ENCODE data around the gene XCR1.

Gene XCR1

DNA sequence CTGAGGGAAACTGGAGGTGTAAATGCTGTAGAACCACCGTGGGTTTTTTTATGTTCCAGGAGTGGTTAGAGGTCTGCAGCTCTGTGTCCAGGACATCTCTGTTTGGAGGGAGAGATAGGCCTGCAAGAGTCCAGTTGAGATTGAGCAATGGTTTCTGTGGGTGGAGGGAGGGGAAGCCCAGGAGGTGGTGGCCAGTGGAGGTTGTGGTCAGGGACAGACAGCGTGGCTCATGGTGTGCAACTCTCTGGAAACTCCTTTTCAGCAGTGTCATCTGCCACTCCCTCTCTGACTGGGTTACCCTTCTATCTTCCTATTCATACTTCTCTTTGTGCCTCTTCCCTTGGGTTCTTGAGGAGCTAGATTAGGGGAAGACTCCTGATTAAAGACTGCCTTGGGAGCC, 9.6 kb downstream of the XCR1 start:
- H3K27me3 ChIP-seq (ENCODE audit: control insufficient read depth, low read length), result no peaks in the 10 kb centered on the region
- H3K9me2 ChIP-seq (replicated peaks; ENCODE audit: control insufficient read depth, low read length), result no peaks in the 10 kb centered on the region
- no peaks in the 10 kb centered on the region for H3F3A ChIP-seq (ENCODE audit: control insufficient read depth, insufficient read depth)
- H3K27ac ChIP-seq (ENCODE audit: low read depth, low read length), result no peak overlapping the region
- no peaks in the 10 kb centered on the region for H3K79me2 ChIP-seq (ENCODE audit: control insufficient read depth, low read length)
- H4K20me1 ChIP-seq (ENCODE audit: control insufficient read depth, insufficient read depth, low read depth, low read length), result no peaks in the 10 kb centered on the region
- TF ChIP-seq, protein P1, sequence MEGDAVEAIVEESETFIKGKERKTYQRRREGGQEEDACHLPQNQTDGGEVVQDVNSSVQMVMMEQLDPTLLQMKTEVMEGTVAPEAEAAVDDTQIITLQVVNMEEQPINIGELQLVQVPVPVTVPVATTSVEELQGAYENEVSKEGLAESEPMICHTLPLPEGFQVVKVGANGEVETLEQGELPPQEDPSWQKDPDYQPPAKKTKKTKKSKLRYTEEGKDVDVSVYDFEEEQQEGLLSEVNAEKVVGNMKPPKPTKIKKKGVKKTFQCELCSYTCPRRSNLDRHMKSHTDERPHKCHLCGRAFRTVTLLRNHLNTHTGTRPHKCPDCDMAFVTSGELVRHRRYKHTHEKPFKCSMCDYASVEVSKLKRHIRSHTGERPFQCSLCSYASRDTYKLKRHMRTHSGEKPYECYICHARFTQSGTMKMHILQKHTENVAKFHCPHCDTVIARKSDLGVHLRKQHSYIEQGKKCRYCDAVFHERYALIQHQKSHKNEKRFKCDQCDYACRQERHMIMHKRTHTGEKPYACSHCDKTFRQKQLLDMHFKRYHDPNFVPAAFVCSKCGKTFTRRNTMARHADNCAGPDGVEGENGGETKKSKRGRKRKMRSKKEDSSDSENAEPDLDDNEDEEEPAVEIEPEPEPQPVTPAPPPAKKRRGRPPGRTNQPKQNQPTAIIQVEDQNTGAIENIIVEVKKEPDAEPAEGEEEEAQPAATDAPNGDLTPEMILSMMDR (IDR thresholded peaks at IDR 0.05; ENCODE audit: low read depth, low read length, poor library complexity, severe bottlenecking), result no peak
- TF ChIP-seq EZH2phosphoT487 (IDR thresholded peaks at IDR 0.05; ENCODE audit: borderline replicate concordance, low read length), result no peak
- no peaks in the 10 kb centered on the region for H3K4me1 ChIP-seq (ENCODE audit: control insufficient read depth, low read length)
- H3K36me3 ChIP-seq (ENCODE audit: control insufficient read depth, low read length), result no peaks in the 10 kb centered on the region
- no peaks in the 10 kb centered on the region for H3K9me3 ChIP-seq (ENCODE audit: control insufficient read depth, insufficient read depth, low read length)
- H3K4me2 ChIP-seq (ENCODE audit: low read length), result no peak overlapping the region
- no peak overlapping the region for H3K4me3 ChIP-seq (ENCODE audit: low read length)

DNA sequence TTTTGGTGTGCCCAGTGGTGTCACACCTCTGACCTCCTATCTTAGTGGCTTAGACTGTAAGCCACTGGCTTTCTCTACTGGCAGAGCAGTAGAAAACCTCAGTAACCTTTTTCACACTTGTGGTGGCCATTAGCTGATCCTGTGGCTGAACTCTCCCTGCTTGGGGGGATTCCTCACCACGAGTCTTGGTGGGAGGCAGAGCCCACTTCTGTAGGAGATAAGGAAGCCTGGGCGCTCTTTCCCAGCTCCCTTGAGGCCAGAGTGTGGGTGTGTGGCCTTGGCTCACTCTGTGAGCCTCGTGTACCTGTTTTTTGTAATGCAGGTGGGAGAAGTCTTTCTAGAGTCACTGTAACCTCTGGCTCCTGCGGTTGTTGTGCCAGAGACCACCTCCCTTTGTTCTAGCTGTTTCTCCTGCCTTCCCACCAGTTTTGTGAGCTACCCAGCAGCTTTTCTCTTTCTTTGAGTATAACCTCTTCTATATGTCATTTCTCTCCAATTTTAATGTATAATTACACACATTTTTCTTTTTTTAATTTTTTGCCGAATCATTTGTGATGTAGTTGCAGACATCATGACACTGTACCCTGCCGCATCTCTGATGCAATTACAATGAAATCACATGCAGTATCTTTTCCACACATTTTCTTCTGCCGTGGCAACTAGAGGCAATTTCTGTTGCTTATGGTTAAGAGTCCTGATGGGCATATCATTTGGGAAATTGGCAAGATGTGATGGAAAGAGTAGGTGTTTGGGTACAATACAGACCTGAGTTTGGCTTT, 13.8 kb downstream of the XCR1 start:
- Histone ChIP-seq H3K9me2 (replicated peaks; ENCODE audit: control insufficient read depth, low read length) (no peaks in the 10 kb centered on the region), H3K27ac (ENCODE audit: low read depth, low read length) (no peak overlapping the region), H3K9me3 (ENCODE audit: control insufficient read depth, insufficient read depth, low read length) (no peaks in the 10 kb centered on the region), H3K4me2 (ENCODE audit: low read length) (no peak overlapping the region), H4K20me1 (ENCODE audit: control insufficient read depth, insufficient read depth, low read depth, low read length) (no peaks in the 10 kb centered on the region), H3K27me3 (ENCODE audit: control insufficient read depth, low read length) (peaks cover 5% of the 10 kb centered on the region; the same call in 1 of the 2 replicates), H3K79me2 (ENCODE audit: control insufficient read depth, low read length) (no peaks in the 10 kb centered on the region), H3K4me3 (ENCODE audit: low read length) (no peak overlapping the region), H3F3A (ENCODE audit: control insufficient read depth, insufficient read depth) (no peaks in the 10 kb centered on the region), H3K36me3 (ENCODE audit: control insufficient read depth, low read length) (no peaks in the 10 kb centered on the region), H3K4me1 (ENCODE audit: control insufficient read depth, low read length) (no peaks in the 10 kb centered on the region)
- TF ChIP-seq, protein P1 (IDR thresholded peaks at IDR 0.05; ENCODE audit: low read depth, low read length, poor library complexity, severe bottlenecking), result no peak
- TF ChIP-seq EZH2phosphoT487 (IDR thresholded peaks at IDR 0.05; ENCODE audit: borderline replicate concordance, low read length), result no peak

DNA sequence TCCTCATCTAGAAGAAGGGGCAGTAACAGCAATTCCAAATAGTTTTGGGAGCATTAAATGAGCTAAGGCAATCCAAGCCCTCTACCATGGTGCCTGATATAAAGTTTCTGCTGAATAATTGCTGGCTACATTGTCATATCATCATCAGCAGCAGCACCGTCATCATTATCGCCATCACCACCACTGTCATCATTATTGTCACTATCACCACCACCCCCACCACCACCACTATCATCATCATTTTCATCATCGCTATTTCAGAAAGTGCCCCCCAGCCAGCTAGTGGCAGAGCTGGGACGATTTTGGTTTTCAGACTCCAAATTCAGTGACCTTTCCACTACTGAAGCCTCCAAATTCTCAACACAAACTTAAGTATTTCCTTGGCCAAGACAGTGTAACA, 15.0 kb downstream of the XCR1 start:
- H3K4me3 ChIP-seq (ENCODE audit: low read length), result no peak overlapping the region
- no peaks in the 10 kb centered on the region for H3K79me2 ChIP-seq (ENCODE audit: control insufficient read depth, low read length)
- no peaks in the 10 kb centered on the region for H3K36me3 ChIP-seq (ENCODE audit: control insufficient read depth, low read length)
- H3F3A ChIP-seq (ENCODE audit: control insufficient read depth, insufficient read depth), result no peaks in the 10 kb centered on the region
- H3K27ac ChIP-seq (ENCODE audit: low read depth, low read length), result no peak overlapping the region
- H3K9me3 ChIP-seq (ENCODE audit: control insufficient read depth, insufficient read depth, low read length), result no peaks in the 10 kb centered on the region
- no peak for TF ChIP-seq EZH2phosphoT487 (IDR thresholded peaks at IDR 0.05; ENCODE audit: borderline replicate concordance, low read length)
- TF ChIP-seq, protein P1 (IDR thresholded peaks at IDR 0.05; ENCODE audit: low read depth, low read length, poor library complexity, severe bottlenecking), result no peak
- no peaks in the 10 kb centered on the region for H3K9me2 ChIP-seq (replicated peaks; ENCODE audit: control insufficient read depth, low read length)
- no peaks in the 10 kb centered on the region for H3K4me1 ChIP-seq (ENCODE audit: control insufficient read depth, low read length)
- no peak overlapping the region for H3K4me2 ChIP-seq (ENCODE audit: low read length)
- no peaks in the 10 kb centered on the region for H4K20me1 ChIP-seq (ENCODE audit: control insufficient read depth, insufficient read depth, low read depth, low read length)
- peaks cover 5% of the 10 kb centered on the region; the same call in 1 of the 2 replicates for H3K27me3 ChIP-seq (ENCODE audit: control insufficient read depth, low read length)
